ENCODE measurements around the gene ACP3.

- TF ChIP-seq CTCF (conservative IDR thresholded peaks at IDR 0.05) = no peak
- no peak for TF ChIP-seq ZFX (IDR thresholded peaks at IDR 0.05)
Measured at GRCh38 chr3:132347811-132348210, 30.6 kb downstream of the ACP3 start.
